Mucosa of rectum (tissue), 2 donors: ENCODE measurements around the gene IFNAR1.

Experiments
- H3K27ac ChIP-seq, 2 donors: one replicate each; pipeline ENCODE4 v1.7.0; 2013; ENCODE audit warnings: inconsistent platforms in 2 of 2, low read depth in 2 of 2, low read length in 2 of 2
- H3K27me3 ChIP-seq, 2 donors: one replicate each; pipeline ENCODE4 v1.7.0; 2013; ENCODE audit warnings: low read length in 2 of 2; ENCODE audit not compliant: control insufficient read depth in 2 of 2, insufficient read depth in 2 of 2
- H3K36me3 ChIP-seq, 2 donors: one replicate each; pipeline ENCODE4 v1.7.0; 2013; ENCODE audit warnings: low read length in 2 of 2; ENCODE audit not compliant: control insufficient read depth in 2 of 2, insufficient read depth in 2 of 2
- H3K4me1 ChIP-seq, 2 donors: one replicate each; pipeline ENCODE4 v1.7.0; 2013; ENCODE audit warnings: low read length in 2 of 2, mild to moderate bottlenecking in 1 of 2; ENCODE audit not compliant: control insufficient read depth in 2 of 2, insufficient read depth in 2 of 2
- H3K4me3 ChIP-seq, 2 donors: one replicate each; pipeline ENCODE4 v1.7.0; 2013; ENCODE audit warnings: low read length in 2 of 2
- H3K9ac ChIP-seq, 2 donors: one replicate each; pipeline ENCODE4 v1.7.0; 2013; ENCODE audit warnings: low read length in 2 of 2, low read depth in 1 of 2, mild to moderate bottlenecking in 1 of 2
- H3K9me3 ChIP-seq, 2 donors: one replicate each; pipeline ENCODE4 v1.7.0; 2013; ENCODE audit warnings: low read length in 2 of 2; ENCODE audit not compliant: control insufficient read depth in 2 of 2
- donor health status: healthy.
- donor health status: Normal muscosa, but diverticular disease.

Gene IFNAR1

GRCh38 chr21:33339135-33339534, 14.4 kb downstream of the IFNAR1 start:
- Histone ChIP-seq H3K9me3 (no peaks in the 10 kb centered on the region), H3K4me1 (no peaks in the 10 kb centered on the region), H3K9ac (no peak overlapping the region), H3K4me3 (no peak overlapping the region), H3K27ac (no peak overlapping the region), H3K27me3 (no peaks in the 10 kb centered on the region), H3K36me3 (peaks cover 29 to 30% of the 10 kb centered on the region in 2 donors)

- Histone ChIP-seq H3K27me3 (no peaks in the 10 kb centered on the region), H3K9ac (no peak overlapping the region), H3K4me1 (no peaks in the 10 kb centered on the region), H3K9me3 (no peaks in the 10 kb centered on the region), H3K36me3 (peaks cover 30 to 32% of the 10 kb centered on the region in 2 donors), H3K4me3 (no peak overlapping the region), H3K27ac (no peak overlapping the region)
Observed at GRCh38 chr21:33339918-33340317, 15.1 kb downstream of the IFNAR1 start.

GRCh38 chr21:33345751-33346238, 21.0 kb downstream of the IFNAR1 start:
- no peaks in the 10 kb centered on the region for H3K27me3 ChIP-seq
- H3K4me1 ChIP-seq = no peaks in the 10 kb centered on the region
- no peak overlapping the region for H3K27ac ChIP-seq
- H3K4me3 ChIP-seq = no peak overlapping the region
- no peak overlapping the region for H3K9ac ChIP-seq
- no peaks in the 10 kb centered on the region for H3K9me3 ChIP-seq
- H3K36me3 ChIP-seq = peaks cover 44 to 54% of the 10 kb centered on the region in 2 donors

GRCh38 chr21:33348706-33349105, 23.9 kb downstream of the IFNAR1 start:
- H3K27me3 ChIP-seq = no peaks in the 10 kb centered on the region
- H3K4me3 ChIP-seq = no peak overlapping the region
- no peaks in the 10 kb centered on the region for H3K9me3 ChIP-seq
- peaks cover 31 to 33% of the 10 kb centered on the region in 2 donors for H3K36me3 ChIP-seq
- H3K27ac ChIP-seq = no peak overlapping the region
- no peaks in the 10 kb centered on the region for H3K4me1 ChIP-seq
- H3K9ac ChIP-seq = no peak overlapping the region

- no peak overlapping the region for H3K27ac ChIP-seq
- no peaks in the 10 kb centered on the region for H3K27me3 ChIP-seq
- no peaks in the 10 kb centered on the region for H3K9me3 ChIP-seq
- H3K36me3 ChIP-seq = peaks cover 28 to 35% of the 10 kb centered on the region in 2 donors
- no peaks in the 10 kb centered on the region for H3K4me1 ChIP-seq
- no peak overlapping the region for H3K4me3 ChIP-seq
- no peak overlapping the region for H3K9ac ChIP-seq
Observed at GRCh38 chr21:33350676-33351075, 25.9 kb downstream of the IFNAR1 start.

- Histone ChIP-seq H3K9me3 (no peaks in the 10 kb centered on the region), H3K36me3 (peaks cover 23 to 33% of the 10 kb centered on the region in 2 donors), H3K4me3 (no peak overlapping the region), H3K4me1 (no peaks in the 10 kb centered on the region), H3K9ac (no peak overlapping the region), H3K27me3 (no peaks in the 10 kb centered on the region), H3K27ac (no peak overlapping the region)
Observed at GRCh38 chr21:33355355-33355754, 30.6 kb downstream of the IFNAR1 start.

GRCh38 chr21:33355996-33356395, 31.2 kb downstream of the IFNAR1 start:
- Histone ChIP-seq H3K4me1 (peaks cover 4 to 5% of the 10 kb centered on the region in 2 donors), H3K27ac (no peak overlapping the region), H3K27me3 (no peaks in the 10 kb centered on the region), H3K36me3 (peaks cover 20 to 31% of the 10 kb centered on the region in 2 donors), H3K4me3 (no peak overlapping the region), H3K9me3 (no peaks in the 10 kb centered on the region), H3K9ac (no peak overlapping the region)

GRCh38 chr21:33357177-33357576, 32.4 kb downstream of the IFNAR1 start:
- no peak overlapping the region for H3K9ac ChIP-seq
- H3K27me3 ChIP-seq = no peaks in the 10 kb centered on the region
- no peak overlapping the region for H3K4me3 ChIP-seq
- no peak overlapping the region for H3K27ac ChIP-seq
- H3K36me3 ChIP-seq = peaks cover 16 to 28% of the 10 kb centered on the region in 2 donors
- H3K9me3 ChIP-seq = no peaks in the 10 kb centered on the region
- H3K4me1 ChIP-seq = peaks cover 12 to 13% of the 10 kb centered on the region in 2 donors

- H3K9me3 ChIP-seq = no peaks in the 10 kb centered on the region
- peaks cover 12 to 25% of the 10 kb centered on the region in 2 donors for H3K36me3 ChIP-seq
- no peak overlapping the region for H3K27ac ChIP-seq
- peaks cover 18 to 19% of the 10 kb centered on the region in 2 donors for H3K4me1 ChIP-seq
- H3K9ac ChIP-seq = no peak overlapping the region
- no peak overlapping the region for H3K4me3 ChIP-seq
- H3K27me3 ChIP-seq = no peaks in the 10 kb centered on the region
Observed at GRCh38 chr21:33359446-33359845, 34.7 kb downstream of the IFNAR1 start.

GRCh38 chr21:33360281-33360680, 35.5 kb downstream of the IFNAR1 start:
- H3K4me1 ChIP-seq = peaks cover 18 to 19% of the 10 kb centered on the region in 2 donors
- H3K4me3 ChIP-seq = no peak overlapping the region
- no peaks in the 10 kb centered on the region for H3K9me3 ChIP-seq
- H3K27me3 ChIP-seq = no peaks in the 10 kb centered on the region
- H3K27ac ChIP-seq = no peak overlapping the region
- peaks cover 11 to 19% of the 10 kb centered on the region in 2 donors for H3K36me3 ChIP-seq
- H3K9ac ChIP-seq = no peak overlapping the region
